Activated B cell treated with CpG ODN at 0.5 μM for 24 hours (primary cell): ENCODE data around the gene CCR3. TPM values are rescaled to one million over a fixed set of nuclear protein-coding genes. Genes with fewer than 3 reads are reported as not detected.
"Not testable (repeated sequence)": the region's sequence is repeated elsewhere in the genome, so short reads cannot be mapped to it uniquely, and the experiment has no call there.

ENCODE experiments used
- ATAC-seq: fragments of 200-7000 bp; cut with Tn5 transposase; one replicate; pipeline ENCODE4 v1.10.0; 2021; ENCODE audit warnings: low read depth, mild to moderate bottlenecking, moderate library complexity
- CTCF ChIA-PET: fragments of 350-600 bp; sonication (Branson Sonifier 250); formaldehyde crosslinking; loops from one replicate; lab custom pipeline; 2021; ENCODE audit warnings: antibody characterized with exemption; lab: Charles Lee
- POLR2A ChIA-PET: fragments of 350-600 bp; sonication (Branson Sonifier 250); formaldehyde crosslinking; loops from one replicate; lab custom pipeline; 2021; ENCODE audit warnings: antibody characterized with exemption; lab: Charles Lee
- DNase-seq: peaks from one replicate; pipeline ENCODE4 v3.0.0; 2022
- H3K27ac Mint-ChIP-seq: one replicate; pipeline ENCODE4 v1.8.0; 2020; ENCODE audit warnings: mixed read lengths
- H3K27me3 Mint-ChIP-seq: one replicate; pipeline ENCODE4 v1.8.0; 2021; ENCODE audit warnings: mixed read lengths
- H3K36me3 Mint-ChIP-seq: one replicate; pipeline ENCODE4 v1.8.0; 2021; ENCODE audit warnings: low read depth, mixed read lengths
- H3K4me1 Mint-ChIP-seq: one replicate; pipeline ENCODE4 v1.8.0; 2021; ENCODE audit warnings: mixed read lengths
- H3K4me3 Mint-ChIP-seq: one replicate; pipeline ENCODE4 v1.8.0; 2020; ENCODE audit warnings: mild to moderate bottlenecking, mixed read lengths
- H3K9me3 Mint-ChIP-seq: one replicate; pipeline ENCODE4 v1.8.0; 2020; ENCODE audit warnings: mixed read lengths
- intact Hi-C: fragments of 100-400 bp; cut with micrococcal nuclease; formaldehyde crosslinking; loops from one replicate; pipeline ENCODE4 v1.15.1; 2024
- total RNA-seq: library from RNA; stranded (reverse); gene quantifications from 2 replicates; pipeline ENCODE4 v1.2.3, GENCODE V29; 2022
- TF ChIP-seq, protein P1 (sequence below): fragments of 200-600 bp; IDR thresholded peaks from one replicate; pipeline ENCODE4 v1.8.0; 2022; ENCODE audit warnings: antibody characterized with exemption, mild to moderate bottlenecking

The CCR3 gene
- total RNA-seq, 1 donor from 2014 or later = not detected

DNA sequence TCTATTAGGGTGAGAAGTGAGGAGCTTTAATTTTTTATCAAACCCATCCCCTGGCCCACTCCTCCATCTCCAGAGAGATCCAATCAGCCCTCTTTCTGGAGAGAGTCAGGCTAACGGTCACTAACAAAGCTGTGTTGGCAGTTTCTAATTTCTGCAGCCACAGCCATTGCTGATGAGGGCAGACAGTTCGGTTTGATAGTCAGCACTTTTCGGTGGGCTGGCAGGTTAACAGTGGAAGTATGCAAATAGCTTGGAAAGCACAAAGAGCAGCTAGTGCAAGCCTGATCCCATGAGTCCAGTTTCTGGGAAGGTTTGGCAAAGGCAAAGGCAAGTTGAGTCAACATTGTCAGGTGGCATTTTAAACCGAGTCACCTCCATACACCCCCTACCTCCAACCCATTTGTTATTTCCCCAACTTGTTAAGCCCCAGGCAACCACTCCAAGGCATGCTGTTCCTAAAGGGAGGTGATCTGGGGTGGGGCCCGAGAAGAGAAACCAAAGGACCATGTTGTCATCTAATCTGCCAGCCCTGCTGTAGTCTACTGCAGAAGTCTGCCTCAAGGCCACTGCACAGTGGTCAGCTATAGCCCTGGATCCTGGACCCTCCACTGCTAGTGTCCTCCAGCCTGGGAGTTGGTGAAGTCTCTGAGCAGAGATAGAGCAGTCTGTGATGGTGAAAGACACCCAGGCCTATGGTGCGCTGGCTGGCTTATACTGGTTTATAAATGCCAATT, 35.8 kb upstream of the CCR3 start:
- Mint-ChIP-seq H3K27ac (no peak overlapping the region), H3K9me3 (no peaks in the 10 kb centered on the region), H3K4me3 (no peak overlapping the region), H3K27me3 (no peaks in the 10 kb centered on the region), H3K4me1 (peaks cover 52% of the 10 kb centered on the region), H3K36me3 (peaks cover 4% of the 10 kb centered on the region)
- no peak for DNase-seq
- intact Hi-C loops = loop anchor here (5.0 kb wide), 1 partner anchor 39 kb away; no protein-coding TSS in a partner anchor
- CTCF ChIA-PET = interaction anchor here (0.5 to 3.2 kb wide), 6 partner anchors 10 to 172 kb away, joined by 3 to 32 read pairs (median 4); no protein-coding TSS in a partner anchor
- POLR2A ChIA-PET = no interaction called here
- ATAC-seq = no peak
- TF ChIP-seq, protein P1, sequence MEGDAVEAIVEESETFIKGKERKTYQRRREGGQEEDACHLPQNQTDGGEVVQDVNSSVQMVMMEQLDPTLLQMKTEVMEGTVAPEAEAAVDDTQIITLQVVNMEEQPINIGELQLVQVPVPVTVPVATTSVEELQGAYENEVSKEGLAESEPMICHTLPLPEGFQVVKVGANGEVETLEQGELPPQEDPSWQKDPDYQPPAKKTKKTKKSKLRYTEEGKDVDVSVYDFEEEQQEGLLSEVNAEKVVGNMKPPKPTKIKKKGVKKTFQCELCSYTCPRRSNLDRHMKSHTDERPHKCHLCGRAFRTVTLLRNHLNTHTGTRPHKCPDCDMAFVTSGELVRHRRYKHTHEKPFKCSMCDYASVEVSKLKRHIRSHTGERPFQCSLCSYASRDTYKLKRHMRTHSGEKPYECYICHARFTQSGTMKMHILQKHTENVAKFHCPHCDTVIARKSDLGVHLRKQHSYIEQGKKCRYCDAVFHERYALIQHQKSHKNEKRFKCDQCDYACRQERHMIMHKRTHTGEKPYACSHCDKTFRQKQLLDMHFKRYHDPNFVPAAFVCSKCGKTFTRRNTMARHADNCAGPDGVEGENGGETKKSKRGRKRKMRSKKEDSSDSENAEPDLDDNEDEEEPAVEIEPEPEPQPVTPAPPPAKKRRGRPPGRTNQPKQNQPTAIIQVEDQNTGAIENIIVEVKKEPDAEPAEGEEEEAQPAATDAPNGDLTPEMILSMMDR = no peak

GRCh38 chr3:46207514-46207913, 34.7 kb upstream of the CCR3 start:
- H3K27me3 Mint-ChIP-seq, DNase-seq, H3K9me3 Mint-ChIP-seq, ATAC-seq, H3K36me3 Mint-ChIP-seq: not testable (repeated sequence)
- Mint-ChIP-seq H3K27ac (peak overlapping the region; percentile 72), H3K4me1 (peaks cover 52% of the 10 kb centered on the region), H3K4me3 (peak overlapping the region; percentile 73)
- intact Hi-C loops = loop anchor here (5.0 kb wide), 1 partner anchor 40 kb away; no protein-coding TSS in a partner anchor
- ChIA-PET CTCF (interaction anchor here (0.7 to 3.2 kb wide), 19 partner anchors 9 to 445 kb away, joined by 3 to 32 read pairs (median 6); partner anchors contain the start of gene CCR5), POLR2A (interaction anchor here (1.8 kb wide), 1 partner anchor 118 kb away, joined by 6 read pairs; no protein-coding TSS in a partner anchor)

- no peaks in the 10 kb centered on the region for H3K9me3 Mint-ChIP-seq
- peaks cover under 1% of the 10 kb centered on the region for H3K36me3 Mint-ChIP-seq
- H3K27me3 Mint-ChIP-seq = no peaks in the 10 kb centered on the region
- TF ChIP-seq, protein P1 = no peak
- POLR2A ChIA-PET = interaction anchor here (1.8 kb wide), 1 partner anchor 119 kb away, joined by 6 read pairs; no protein-coding TSS in a partner anchor
- CTCF ChIA-PET = interaction anchor here (0.7 to 3.2 kb wide), 22 partner anchors 8 to 446 kb away, joined by 3 to 32 read pairs (median 5); partner anchors contain the start of gene CCR5
- intact Hi-C loops = loop anchor here (1.0 to 5.0 kb wide), 5 partner anchors 21 to 270 kb away; no protein-coding TSS in a partner anchor
- peak within 1 kb of the TSS; percentile 72 for H3K27ac Mint-ChIP-seq
- H3K4me1 Mint-ChIP-seq = peaks cover 52% of the 10 kb centered on the region
- peak within 1 kb of the TSS; percentile 73 for H3K4me3 Mint-ChIP-seq
- ATAC-seq (peak; percentile 80), DNase-seq (no peak)
These were observed 34.0 kb upstream of the CCR3 start, which contains the start of gene CCR1 for GRCh38 chr3:46208167-46208704. Gene CCR1, minus strand, starts transcription at chr3:46208313. Its CDS starts 4,000 bp downstream, at chr3:46204313.

DNA sequence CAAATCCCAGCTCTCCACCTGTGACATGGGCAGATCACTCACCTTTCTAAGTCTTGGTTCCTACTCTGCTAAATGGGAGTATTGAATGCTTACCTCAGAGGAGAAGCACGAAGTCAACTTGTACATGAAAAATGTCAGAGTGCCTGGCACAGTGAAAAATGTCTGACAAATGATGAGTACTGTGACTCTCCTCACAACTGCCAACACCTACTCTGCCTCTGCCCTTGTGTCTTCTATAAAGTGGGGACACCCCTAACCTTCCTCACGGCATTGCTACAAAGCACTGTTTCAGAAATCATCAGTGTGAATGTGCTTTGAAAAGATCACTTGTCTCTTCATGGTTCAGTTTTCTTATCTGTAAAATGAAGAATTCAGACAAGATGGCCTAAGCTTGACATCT, 33.2 kb upstream of the CCR3 start:
- Mint-ChIP-seq H3K27ac (peak overlapping the region; percentile 5), H3K36me3 (no peaks in the 10 kb centered on the region), H3K4me3 (no peak overlapping the region), H3K27me3 (no peaks in the 10 kb centered on the region), H3K9me3 (no peaks in the 10 kb centered on the region), H3K4me1 (peaks cover 52% of the 10 kb centered on the region)
- POLR2A ChIA-PET = interaction anchor here (1.8 kb wide), 1 partner anchor 120 kb away, joined by 6 read pairs; no protein-coding TSS in a partner anchor
- intact Hi-C loops = loop anchor here (2.0 to 5.0 kb wide), 2 partner anchors 42 to 160 kb away; no protein-coding TSS in a partner anchor
- ATAC-seq (no peak), DNase-seq (no peak)
- CTCF ChIA-PET = interaction anchor here (0.9 to 3.2 kb wide), 16 partner anchors 11 to 272 kb away, joined by 3 to 32 read pairs (median 8); partner anchors contain the start of gene CCR5
- TF ChIP-seq, protein P1 = no peak

GRCh38 chr3:46209746-46210470, 32.4 kb upstream of the CCR3 start:
- POLR2A ChIA-PET = no interaction called here
- ATAC-seq (no peak), DNase-seq (no peak)
- Mint-ChIP-seq H3K9me3 (no peaks in the 10 kb centered on the region), H3K36me3 (no peaks in the 10 kb centered on the region), H3K27me3 (no peaks in the 10 kb centered on the region), H3K4me3 (no peak overlapping the region), H3K4me1 (peaks cover 50% of the 10 kb centered on the region), H3K27ac (no peak overlapping the region)
- CTCF ChIA-PET = interaction anchor here (0.9 to 3.2 kb wide), 4 partner anchors 12 to 268 kb away, joined by 3 to 32 read pairs (median 8); no protein-coding TSS in a partner anchor
- intact Hi-C loops = loop anchor here (2.0 to 5.0 kb wide), 2 partner anchors 43 to 159 kb away; no protein-coding TSS in a partner anchor
- TF ChIP-seq, protein P1 = no peak
